HG02678 (cell line): Measurements from ENCODE around the gene LRRC55.

Source experiments
- ATAC-seq: cut with Tn5 transposase; IDR thresholded peaks from one replicate; pipeline ENCODE4 v1.9.1; 2021; ENCODE audit warnings: mild to moderate bottlenecking, moderate library complexity; ENCODE audit not compliant: unreplicated experiment

The LRRC55 gene, protein sequence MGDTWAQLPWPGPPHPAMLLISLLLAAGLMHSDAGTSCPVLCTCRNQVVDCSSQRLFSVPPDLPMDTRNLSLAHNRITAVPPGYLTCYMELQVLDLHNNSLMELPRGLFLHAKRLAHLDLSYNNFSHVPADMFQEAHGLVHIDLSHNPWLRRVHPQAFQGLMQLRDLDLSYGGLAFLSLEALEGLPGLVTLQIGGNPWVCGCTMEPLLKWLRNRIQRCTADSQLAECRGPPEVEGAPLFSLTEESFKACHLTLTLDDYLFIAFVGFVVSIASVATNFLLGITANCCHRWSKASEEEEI

DNA sequence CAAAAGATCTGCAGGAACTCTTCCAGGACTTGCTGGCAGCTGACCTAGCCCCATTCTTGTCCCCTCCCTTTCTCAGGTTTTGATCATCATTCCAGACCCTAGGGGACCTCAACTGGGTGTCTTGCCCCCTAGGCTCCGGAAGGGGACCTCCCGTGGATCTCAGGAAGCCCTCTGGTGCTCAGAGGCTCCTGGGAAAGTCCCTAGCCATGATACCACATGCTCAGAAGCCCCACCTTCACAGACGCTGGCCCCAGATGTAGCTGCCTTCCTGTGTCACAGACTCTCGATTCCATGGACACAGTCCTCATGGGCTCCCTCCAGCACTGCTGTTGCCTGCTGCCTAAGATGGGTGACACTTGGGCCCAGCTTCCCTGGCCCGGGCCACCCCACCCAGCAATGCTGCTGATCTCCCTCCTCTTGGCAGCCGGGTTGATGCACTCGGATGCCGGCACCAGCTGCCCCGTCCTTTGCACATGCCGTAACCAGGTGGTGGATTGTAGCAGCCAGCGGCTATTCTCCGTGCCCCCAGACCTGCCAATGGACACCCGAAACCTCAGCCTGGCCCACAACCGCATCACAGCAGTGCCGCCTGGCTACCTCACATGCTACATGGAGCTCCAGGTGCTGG, at the start of gene LRRC55:
TSS of gene LRRC55 (plus strand) at position 276 of the 628 bp plus-strand sequence. CDS start at position 346, 70 bp downstream.
- no peak for ATAC-seq

DNA sequence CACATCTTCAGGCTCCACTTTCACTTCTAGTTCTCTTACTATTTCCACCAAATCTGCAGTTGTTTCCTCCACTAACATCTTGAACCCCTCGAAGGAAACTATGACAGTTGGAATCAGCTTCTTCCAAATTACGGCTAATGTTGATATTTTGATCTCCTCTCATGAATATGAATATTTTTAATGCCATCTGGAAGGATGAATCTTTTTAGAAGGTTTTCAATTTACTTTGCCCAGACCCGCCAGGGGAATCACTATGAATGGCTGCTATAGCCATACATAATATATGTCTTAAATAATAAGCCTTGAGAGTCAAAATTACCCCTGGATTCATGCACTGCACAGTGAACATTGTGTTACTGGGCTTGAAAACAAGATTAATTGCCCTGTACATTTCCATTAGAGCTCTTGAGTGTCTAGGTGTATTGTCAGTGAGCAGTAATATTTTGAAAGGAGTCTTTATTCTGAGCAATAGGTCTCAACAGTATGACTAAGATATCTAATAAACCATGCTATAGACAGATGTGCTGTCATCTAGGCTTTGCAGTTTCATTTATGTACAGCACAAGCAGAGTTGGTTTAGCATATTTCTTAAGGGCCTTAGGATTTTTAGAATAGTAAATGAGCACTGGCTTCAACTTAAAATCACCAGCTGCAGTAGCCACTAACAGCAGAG, 48.3 kb upstream of the LRRC55 start:
- ATAC-seq: no peak

DNA sequence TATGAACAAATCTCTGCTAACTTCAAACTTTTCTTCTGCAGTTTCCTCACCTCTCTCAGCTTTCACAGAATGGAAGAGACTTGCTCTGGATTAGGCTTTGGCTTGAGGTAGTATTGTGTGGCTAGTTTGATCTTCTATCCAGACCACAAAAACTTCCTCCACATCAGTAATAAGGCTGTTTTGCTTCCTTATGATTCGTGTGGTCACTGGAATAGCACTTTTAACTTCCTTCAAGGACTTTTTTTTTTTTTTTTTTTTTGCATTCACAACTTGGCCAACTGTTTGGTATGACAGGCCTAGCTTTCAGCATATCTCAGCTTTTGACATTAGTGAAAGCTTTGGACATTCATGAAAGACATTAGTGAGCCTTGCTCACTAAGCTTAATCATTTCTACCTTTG, 47.5 kb upstream of the LRRC55 start:
- ATAC-seq: no peak

DNA sequence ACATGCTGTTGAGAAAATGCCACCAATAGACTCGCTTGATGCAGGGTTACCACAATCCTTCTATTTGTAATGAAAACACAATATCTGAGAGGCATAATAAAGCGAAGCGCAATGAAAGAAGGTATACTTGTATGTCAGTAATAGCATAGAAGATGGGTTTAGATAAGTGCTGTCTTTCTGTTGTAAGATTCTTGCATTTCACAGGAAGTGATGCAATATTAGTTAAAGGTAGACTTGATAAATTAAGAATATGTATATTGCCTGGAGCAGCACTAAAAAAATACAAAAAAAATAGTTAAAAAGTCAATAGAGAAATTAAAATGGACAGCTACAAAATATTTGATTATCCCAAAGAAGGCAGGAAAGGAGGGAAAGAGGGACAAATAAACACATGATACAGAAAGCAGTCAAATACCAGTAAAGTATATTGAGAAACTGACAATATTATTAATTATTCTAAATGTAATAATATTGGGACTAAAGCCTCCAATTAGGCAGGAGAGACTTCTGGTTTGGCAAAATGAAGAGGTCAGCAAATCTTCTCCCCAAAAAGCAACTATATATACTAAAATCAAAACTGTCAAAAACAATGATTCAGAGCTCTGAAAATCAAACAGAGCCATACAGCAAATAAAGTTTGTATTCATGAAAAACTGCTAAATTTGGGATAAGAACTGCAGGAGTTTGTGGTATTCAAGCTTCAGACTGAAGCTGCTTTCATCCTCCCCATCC, 46.6 kb upstream of the LRRC55 start:
- ATAC-seq: no peak

DNA sequence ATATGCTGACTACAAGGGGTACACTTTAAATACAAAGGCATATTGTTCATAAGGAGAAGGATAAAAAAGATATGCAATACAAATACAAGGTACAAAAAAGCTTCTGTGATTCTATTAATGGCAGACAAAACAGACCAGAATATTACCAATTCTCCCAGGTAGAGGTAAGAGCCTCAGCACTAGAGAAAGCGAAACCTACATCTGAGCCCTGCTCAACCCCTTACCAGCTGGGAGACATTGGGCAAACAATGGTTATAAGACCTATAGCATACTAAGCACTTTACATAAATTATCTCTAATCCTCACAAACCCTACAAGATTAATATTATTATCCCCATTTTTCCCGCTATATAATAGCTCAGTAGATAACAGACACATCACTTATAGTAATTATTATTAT, 41.2 kb upstream of the LRRC55 start:
- no peak for ATAC-seq

DNA sequence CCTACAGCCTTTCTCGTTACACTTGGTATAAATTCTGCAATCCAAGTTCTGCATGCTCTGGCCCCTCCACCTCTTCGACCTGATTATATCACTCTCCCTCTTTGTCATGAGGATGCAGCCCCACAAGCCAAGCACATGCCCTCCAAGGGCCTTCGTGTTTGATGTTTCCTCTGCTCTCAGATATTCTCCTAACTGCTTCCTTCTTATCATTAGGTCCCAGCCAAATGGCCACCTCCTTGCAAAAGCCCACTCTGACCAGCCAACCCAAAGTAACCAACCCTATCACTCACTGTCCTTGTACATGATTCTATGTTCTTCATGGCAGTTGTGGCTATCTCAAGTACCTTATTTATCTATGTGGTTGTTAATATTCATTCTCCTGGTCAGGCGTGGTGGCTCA, 38.3 kb upstream of the LRRC55 start:
- ATAC-seq: no peak

DNA sequence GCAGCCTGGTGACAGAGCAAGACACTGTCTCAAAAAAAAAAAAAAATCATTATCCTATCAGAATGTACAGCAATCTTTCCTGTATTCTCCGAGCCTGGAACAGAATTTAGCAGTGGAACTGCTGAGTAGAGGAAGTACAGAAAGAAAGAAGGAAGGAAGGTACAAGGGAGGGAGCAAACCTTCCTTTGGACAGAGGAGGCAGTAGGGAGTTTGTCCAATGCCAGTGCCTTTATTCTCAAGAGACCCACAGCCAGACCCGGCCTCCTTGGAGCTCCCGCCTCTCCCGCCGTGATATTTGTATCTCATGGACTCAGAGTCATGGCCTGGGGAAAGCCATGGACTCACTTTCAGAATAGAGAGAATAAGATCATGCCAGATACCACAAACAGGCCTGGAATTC, 37.7 kb upstream of the LRRC55 start:
- ATAC-seq: no peak

DNA sequence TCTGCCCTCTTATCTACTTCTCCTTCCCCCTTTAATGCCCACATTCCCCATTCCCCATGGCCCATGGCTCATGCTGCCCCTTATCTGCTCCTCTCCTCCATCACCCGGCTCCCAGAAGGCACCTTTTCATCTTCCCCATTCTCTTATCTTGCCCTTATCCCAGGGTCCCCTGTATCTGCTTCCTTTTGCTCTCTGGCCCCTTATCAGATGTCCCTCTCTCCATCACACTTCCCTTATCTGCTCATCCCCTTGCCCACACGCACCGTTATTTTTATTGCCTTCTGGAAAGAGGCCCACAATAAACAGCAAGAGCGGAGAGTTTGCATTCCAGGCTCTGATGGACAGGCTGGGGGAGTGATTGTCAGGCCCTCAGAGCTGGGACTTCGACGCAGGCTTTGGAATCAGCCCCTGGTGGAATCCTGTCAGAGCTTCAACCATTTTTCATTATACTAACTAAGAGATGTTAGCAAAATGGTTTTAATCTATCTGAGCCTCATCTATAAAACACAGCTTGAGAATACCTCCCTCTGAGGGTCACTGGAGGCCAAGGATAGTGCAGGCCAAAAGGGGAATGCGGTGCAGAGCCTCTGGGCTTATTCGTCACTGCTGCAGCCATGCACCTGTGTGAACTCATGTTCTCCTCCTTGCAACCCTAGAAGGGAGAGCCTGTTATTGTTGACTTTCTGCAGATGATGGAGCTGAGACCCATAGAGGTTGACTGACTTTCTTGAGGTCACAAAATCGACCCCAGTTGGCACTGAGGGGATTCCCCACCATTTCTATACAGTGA, 37.0 kb upstream of the LRRC55 start:
- ATAC-seq: no peak

DNA sequence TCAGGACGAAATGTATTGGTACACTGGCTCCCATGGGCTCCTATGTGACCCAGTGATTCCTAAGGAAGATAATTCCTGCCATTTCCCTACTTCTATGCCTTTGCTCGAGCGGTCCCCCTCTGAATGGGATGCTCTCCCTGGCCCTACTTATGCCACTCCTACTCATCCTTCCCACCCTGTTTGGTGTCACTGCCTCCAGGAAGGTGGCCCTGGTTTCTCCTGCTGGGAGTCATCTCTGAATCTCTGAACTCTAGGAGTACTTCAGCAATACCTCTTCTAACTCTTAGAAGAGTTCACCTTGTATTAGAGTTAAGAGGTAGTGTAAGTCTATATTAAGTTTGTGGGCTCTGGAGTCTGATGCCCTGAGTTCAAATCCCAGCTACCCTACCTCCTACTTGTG, 35.5 kb upstream of the LRRC55 start:
- ATAC-seq: no peak

DNA sequence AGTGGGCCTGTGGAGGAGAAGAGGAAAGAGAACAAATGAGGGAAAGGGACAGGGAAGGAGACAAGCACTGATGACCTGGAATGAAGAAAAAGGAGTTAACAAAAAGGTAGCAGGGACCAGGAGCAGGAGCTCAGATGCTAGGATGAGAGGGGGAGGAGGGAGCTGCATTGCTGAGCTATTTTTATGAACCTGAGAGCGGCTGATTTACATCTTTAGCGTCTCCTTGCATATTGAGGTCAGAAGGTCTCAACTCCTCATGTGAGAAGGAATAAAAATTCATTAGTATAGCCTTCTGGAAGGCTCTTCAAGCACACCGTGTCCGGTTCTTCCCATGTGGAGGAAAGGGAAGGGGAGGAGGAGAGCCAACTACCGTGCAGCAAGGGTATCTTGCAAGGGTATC, 33.1 kb upstream of the LRRC55 start:
- no peak for ATAC-seq

DNA sequence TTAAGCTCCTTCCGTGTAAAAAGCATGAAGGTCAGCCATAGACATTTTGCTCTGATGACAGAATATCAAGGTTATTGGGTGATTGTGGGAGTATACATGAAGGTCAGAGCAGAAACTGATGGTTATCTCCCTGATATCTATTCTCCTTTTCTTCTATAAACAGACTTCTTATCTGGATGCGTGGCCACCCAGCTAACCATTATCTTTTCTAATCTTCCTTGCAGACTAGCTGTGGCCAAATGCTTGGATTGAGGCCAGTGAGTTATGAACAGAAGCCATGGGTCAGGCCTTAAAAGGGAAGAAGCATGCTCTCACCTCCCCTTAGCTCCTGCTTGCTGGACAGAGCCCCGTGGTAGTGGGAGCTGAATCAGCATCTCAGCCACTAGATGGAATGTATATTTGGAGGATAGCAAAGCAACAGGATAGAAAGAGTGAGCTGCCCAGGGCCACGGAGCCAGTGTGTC, 31.3 kb upstream of the LRRC55 start:
- ATAC-seq: no peak

DNA sequence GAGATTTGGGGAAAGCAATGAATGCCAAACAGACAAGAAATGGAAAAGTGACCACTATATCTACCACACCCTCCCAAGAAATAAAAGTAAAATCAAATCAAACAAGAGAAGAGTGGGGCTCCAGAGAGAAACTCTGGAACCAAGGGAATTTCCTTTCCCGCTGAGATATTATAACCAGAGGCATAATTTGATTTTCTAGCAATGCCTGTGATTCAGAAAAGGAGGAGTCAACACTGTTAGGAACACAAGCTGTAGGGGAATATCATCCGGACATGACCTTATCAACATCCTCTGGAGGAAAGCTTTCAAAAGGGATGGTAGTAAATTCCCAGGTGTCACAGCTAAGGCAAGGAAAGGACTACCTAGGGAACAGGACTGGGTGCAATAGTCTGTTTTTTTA, 29.6 kb upstream of the LRRC55 start:
- no peak for ATAC-seq

DNA sequence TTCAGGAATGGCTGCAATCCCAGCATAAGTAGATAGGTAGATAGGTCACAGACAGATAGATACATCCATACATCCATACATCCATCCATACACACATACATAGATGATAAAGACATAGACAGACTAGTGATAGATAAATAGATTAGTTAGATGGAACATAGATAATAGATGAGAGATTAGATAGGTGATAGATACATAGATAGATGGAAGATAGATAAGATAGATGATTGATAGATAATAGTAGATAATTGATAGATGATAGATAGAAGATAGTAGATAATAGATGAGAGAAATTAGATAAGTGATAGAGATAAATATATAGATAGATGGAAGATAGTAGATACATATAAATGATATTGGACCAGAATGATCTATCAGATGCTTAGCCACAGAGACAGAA, 28.3 kb upstream of the LRRC55 start:
- no peak for ATAC-seq

DNA sequence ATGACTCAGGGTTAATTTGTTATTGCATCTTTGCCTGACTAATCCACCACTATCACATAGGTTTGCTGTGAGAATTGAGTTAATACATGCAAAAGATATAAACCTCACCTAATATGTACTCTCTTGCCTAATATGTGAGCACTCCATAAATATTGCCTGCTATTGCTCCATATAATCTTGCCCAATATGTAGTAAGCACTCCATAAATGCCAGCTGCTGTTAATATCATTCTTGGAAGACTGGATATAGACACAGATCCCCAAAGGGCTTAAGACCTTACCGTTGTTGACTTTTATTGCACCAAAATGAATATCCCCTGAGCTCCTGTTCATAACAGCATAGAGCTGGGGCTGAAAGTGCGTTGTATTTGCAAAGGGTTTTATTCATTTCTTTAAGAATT, 27.0 kb upstream of the LRRC55 start:
- no peak for ATAC-seq

DNA sequence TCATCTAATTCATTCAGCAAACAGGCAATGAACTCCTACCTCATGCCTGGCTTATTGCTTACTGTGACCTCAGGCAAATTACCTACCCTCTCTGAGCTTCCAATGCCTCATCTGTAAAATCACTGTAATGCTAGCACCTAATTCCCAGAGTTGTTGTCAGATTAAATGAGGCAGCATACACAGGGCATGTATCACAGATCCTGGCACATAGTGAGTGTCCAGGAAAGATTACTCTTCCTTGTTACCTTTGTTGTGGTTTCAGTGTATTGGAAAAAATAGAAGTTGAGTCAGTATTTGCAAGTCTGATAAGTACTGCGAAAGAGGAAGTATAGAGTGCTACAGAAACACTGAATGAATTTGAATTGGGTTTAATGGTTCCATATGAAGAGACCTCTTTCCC, 26.4 kb upstream of the LRRC55 start:
- ATAC-seq: no peak

DNA sequence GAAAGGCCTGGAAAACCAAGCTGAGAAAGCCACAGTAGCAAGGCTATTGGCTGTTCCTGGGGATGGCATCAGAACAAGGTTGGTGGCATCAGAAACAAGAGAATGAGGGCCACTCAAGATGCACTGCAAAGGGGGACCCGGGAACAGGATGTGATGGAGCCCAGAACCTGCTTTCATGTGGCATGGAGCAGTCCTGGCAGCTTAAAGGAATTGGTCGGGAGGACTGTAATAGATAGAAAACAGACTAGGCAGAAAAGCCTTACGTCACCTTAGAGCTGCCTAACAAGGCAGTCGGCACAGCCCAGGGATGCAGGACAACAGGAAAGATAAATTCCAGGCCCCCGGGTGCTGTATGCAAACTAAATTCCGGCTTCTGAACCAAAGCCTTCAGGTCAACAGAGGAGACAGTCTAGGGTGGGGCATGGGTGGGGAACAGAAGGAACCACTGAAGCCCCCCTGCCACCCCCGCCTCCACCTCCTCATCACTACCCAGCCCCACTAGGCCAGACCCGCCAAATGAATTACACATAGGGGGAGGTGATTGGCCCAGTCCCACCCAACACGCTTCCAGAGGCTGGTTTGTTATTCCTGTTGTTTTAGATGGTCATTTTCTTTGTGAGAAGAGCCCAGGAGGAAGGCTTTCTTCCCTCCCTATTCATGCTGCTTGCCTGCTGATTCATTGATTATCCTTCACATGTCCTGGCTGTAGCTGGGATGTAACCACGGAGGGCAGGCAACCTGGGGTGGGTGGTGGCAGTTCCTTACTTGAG, 25.7 kb upstream of the LRRC55 start:
- ATAC-seq: no peak

DNA sequence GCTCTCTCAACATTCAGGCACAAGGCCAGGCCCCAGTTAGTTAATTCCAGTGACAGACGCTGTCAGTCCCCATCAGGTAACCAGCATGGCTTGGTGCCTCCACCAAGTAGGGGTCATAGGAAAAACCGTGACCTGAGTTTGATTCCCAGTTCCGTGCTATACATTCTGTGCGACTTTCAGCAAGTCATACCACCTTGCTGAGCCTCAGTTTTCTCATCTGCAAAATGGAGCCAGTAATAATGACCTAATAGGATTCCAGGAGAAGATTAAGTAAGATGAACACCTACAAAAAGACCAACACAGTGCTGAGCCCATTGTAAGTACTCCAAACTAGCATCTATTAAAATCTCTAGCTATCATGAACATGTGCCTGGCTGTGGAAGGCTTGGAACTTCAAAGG, 24.8 kb upstream of the LRRC55 start:
- ATAC-seq: no peak

DNA sequence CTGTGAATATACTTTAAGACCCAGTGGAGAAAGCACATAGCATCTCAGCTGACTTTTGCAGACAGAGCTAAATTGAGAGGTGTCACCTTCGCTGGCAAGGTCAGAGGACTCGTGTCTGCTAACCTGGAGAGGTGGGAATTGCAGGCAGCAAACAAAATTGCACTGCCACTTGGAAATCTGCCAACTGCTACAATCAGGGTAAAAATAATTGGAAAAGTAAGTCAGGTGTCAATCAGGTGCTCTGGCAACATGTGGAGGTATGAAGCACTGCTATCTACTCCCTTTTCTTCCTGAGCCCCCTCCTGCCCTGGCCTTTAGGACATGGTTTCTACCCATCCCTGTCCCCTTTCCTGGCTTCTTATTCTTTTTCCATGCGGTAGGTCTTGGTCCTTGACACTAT, 24.1 kb upstream of the LRRC55 start:
- ATAC-seq: no peak

DNA sequence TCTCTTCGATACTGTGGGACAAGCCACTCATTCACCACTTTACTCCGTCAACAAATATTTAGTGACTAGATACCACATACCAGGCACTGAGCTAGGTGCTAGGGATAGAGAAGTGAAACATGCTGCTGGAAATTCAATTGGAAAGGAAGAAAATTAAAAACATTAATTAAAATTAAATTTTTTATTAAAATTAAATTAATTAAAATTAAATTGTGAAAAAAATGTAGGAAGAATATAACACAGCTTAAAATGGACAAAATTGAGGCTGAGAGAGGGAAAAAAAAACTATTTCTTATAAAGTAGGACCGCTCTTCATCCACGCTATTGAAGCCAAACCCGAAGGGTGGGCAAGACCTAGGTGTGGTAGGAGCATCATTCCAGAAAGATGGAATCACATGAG, 23.6 kb upstream of the LRRC55 start:
- no peak for ATAC-seq

DNA sequence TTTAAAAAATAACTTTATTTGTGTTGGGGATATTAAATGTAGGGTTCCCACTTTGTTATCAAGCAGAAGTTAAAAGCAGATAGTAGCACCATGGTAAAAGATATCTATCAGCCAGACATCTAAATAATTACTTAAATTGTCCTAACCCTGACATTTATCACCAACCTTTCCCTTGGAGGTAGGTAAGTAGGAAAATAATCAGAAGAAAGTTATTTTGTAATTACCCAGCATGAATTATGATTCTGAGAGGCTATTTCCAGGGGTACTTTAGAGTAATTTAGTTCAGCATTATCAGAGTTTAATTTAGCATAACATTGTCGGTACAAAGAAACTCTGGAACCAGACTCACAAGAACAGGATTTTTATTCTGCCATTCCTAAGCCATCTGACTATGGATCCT, 23.2 kb upstream of the LRRC55 start:
- ATAC-seq: no peak
